Common myeloid progenitor, CD34-positive (primary cell): ENCODE data around the gene MCAM.
A peak's percentile ranks its signal among the peaks of the same experiment; 100 is the strongest.

Experiments
- CTCF ChIA-PET: fragments of 350-600 bp; sonication (Branson Sonifier 250); formaldehyde crosslinking; loops from one replicate; lab custom pipeline; 2021; ENCODE audit warnings: antibody characterized with exemption; lab: Charles Lee
- POLR2A ChIA-PET: fragments of 350-600 bp; sonication (Branson Sonifier 250); formaldehyde crosslinking; loops from one replicate; lab custom pipeline; 2021; ENCODE audit warnings: antibody characterized with exemption; lab: Charles Lee
- DNase-seq, 3 donors: peaks; one replicate each; pipeline versions ENCODE4 v3.0.0 to v3.0.0-alpha.2; 2013
- H3K27ac ChIP-seq, 2 experiments: 1 replicate in 1 of 2; 2 replicates in 1 of 2; pipeline ENCODE4 v1.7.0; 2013; ENCODE audit warnings: inconsistent platforms in 2 of 2, low read length in 2 of 2, mild to moderate bottlenecking in 2 of 2, low read depth in 1 of 2, moderate library complexity in 1 of 2; ENCODE audit not compliant: severe bottlenecking in 2 of 2, insufficient read depth in 1 of 2, poor library complexity in 1 of 2
- H3K27me3 ChIP-seq, 5 experiments: replicated peaks in 2 of 5; 1 replicate in 3 of 5; 2 replicates in 2 of 5; pipeline versions ENCODE4 v1.6.1 to v1.7.0; 2013; ENCODE audit warnings: low read length in 4 of 5, mild to moderate bottlenecking in 2 of 5, moderate library complexity in 2 of 5, inconsistent platforms in 1 of 5; ENCODE audit not compliant: insufficient read depth in 5 of 5, control insufficient read depth in 4 of 5
- H3K36me3 ChIP-seq, 4 experiments: 1 replicate in 2 of 4; 2 replicates in 2 of 4; pipeline versions ENCODE4 v1.6.1 to v1.7.0; 2013; ENCODE audit warnings: low read length in 3 of 4, control low read depth in 1 of 4, mild to moderate bottlenecking in 1 of 4; ENCODE audit not compliant: control insufficient read depth in 4 of 4, insufficient read depth in 4 of 4
- H3K4me1 ChIP-seq, 4 experiments: 1 replicate in 3 of 4; 2 replicates in 1 of 4; pipeline versions ENCODE4 v1.6.1 to v1.7.1; 2013; ENCODE audit warnings: low read length in 3 of 4, mild to moderate bottlenecking in 3 of 4, control low read depth in 1 of 4, inconsistent platforms in 1 of 4, moderate library complexity in 1 of 4; ENCODE audit not compliant: control insufficient read depth in 4 of 4, insufficient read depth in 4 of 4; ENCODE audit errors: control extremely low read depth in 1 of 4
- H3K4me3 ChIP-seq, 7 experiments: 1 replicate in 4 of 7; 2 replicates in 3 of 7; pipeline versions ENCODE4 v1.5.1 to v1.7.0; 2013; ENCODE audit warnings: mild to moderate bottlenecking in 7 of 7, low read length in 6 of 7, moderate library complexity in 6 of 7, inconsistent platforms in 2 of 7, low read depth in 2 of 7, control low read depth in 1 of 7; ENCODE audit not compliant: insufficient read depth in 4 of 7, control insufficient read depth in 1 of 7; ENCODE audit errors: extremely low read depth in 1 of 7
- H3K9me3 ChIP-seq, 5 experiments: 1 replicate in 4 of 5; 2 replicates in 1 of 5; pipeline versions ENCODE4 v1.6.1 to v1.7.1; 2013; ENCODE audit warnings: low read length in 4 of 5, mild to moderate bottlenecking in 2 of 5, inconsistent platforms in 1 of 5, low read depth in 1 of 5, moderate library complexity in 1 of 5; ENCODE audit not compliant: control insufficient read depth in 4 of 5, insufficient read depth in 2 of 5; ENCODE audit errors: control extremely low read depth in 1 of 5
- whole genome bisulfite sequencing: methylation state at CpG from one replicate; pipeline ENCODE4 v1.1.5; 2013; ENCODE audit not compliant: insufficient coverage; 5-methylcytosine and 5-hydroxymethylcytosine counted together

The MCAM gene

GRCh38 chr11:119341222-119342022 lies 24.5 kb upstream of the MCAM start:
- Histone ChIP-seq H3K9me3 (no peaks in the 10 kb centered on the region), H3K4me3 (peak overlapping the region in 1 of 7 experiments; percentile 12), H3K36me3 (peaks cover 0 to 9% (median 7%) of the 10 kb centered on the region in 4 experiments), H3K27me3 (peaks cover 0 to 53% (median 17%) of the 10 kb centered on the region in 5 experiments), H3K27ac (no peak overlapping the region), H3K4me1 (peaks cover 0 to 31% (median 28%) of the 10 kb centered on the region in 4 experiments)
- peak in 2 of 3 donors; percentile 35 to 48 for DNase-seq
- CTCF ChIA-PET = interaction anchor here (1.0 to 12.0 kb wide), 3 partner anchors 17 to 32 kb away, joined by 3 to 90 read pairs (median 62); no protein-coding TSS in a partner anchor
- WGBS = 20% methylated on average over 12 of the region's 16 CpGs
- POLR2A ChIA-PET = no interaction called here

DNA sequence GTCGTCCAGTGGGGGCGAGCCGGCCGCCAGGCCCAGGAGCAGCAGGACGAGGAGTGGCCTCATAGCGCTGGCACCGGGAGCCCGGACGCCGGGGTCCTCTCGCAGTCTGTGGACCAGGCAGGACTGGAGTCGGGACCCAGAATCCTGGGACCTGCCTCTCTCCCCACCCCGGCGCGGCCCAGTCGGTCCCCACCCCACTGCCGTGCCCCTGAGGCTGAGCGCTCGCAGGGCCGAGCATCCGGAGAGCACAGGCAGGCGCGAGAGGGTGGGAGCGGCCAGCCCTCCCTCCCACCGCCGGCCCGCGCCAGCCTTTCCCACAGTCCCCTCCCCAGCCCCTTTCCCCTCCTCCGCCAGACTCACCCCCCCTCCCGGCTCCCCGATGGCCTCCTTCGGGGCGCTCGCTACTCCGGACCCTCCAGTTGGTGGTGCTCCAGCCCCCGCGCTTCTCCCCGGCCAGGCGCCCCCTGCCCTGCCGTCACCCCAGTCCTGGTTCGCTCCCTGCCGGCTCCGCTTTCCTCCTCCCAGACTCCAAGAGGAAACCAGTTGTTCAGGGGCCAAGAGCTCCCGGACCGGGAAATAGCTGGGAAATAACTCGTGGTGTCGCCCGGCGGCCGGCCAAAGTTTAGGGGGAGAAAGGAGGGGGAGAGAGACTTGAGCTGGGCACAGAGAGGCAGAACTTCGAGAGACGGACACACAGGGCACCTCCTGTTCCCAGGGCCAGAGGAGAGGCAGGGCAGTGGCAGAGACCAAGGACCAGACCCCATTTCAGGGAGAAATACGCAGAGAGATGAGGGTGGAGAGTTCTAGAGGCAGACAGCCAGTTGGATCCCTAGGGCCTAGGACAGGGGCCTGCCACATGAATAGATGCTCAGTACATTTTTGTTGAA lies 23.6 kb upstream of the MCAM start, which contains the start of gene C1QTNF5:
Gene C1QTNF5 (minus strand): TSS at position 549 of the 887 bp plus-strand sequence. CDS start 486 bp downstream, at position 63.
- DNase-seq = no peak
- ChIA-PET POLR2A (no interaction called here), CTCF (interaction anchor here (0.6 to 12.0 kb wide), 8 partner anchors 11 to 325 kb away, joined by 3 to 90 read pairs (median 3); no protein-coding TSS in a partner anchor)
- H3K27ac ChIP-seq = no peak within 1 kb of the TSS
- H3K27me3 ChIP-seq = peaks cover 0 to 50% (median 17%) of the 10 kb centered on the region in 5 experiments
- H3K9me3 ChIP-seq = no peaks in the 10 kb centered on the region
- peaks cover 4 to 15% (median 10%) of the 10 kb centered on the region in 4 experiments for H3K36me3 ChIP-seq
- peak within 1 kb of the TSS in 6 of 7 experiments; percentile 19 to 64 (median 46) for H3K4me3 ChIP-seq
- peaks cover 0 to 34% (median 30%) of the 10 kb centered on the region in 4 experiments for H3K4me1 ChIP-seq
- WGBS = 6% methylated on average over 46 of the region's 53 CpGs

DNA sequence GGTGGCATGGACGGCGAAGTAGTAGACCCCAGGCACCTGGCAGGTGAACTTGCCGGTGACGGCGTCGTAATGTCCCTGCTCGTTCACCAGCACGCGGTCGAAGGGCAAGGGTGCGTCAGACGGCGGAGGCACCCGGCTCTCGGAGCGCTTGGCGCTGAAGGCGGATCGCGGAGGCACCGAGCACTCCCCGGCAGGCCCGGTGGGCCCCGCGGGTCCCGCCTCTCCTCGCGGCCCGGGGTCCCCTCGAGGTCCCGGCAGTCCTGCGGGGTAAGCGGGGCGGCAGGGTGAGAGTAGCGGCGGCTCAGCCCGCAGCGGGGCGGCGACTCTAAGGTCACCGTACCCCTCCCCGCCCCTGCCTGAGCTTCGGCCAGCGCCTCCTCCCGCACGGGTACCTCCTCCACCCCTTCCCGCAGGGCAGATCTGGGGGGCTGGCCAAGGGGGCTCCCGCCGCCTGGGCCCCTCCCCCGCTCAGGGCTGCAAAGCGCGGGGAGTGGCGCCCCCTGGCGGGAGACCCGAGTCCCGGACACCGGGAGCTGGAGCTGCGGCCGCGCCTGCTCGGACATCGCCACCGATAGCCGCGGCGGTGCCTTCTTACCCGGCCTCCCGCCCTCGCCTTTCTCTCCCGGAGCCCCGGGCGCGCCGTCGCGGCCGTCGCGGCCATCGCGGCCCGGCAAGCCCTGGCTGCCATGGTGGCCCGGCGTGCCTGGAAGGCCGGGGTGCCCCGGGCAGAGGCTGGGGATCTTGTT lies 22.8 kb upstream of the MCAM start:
- WGBS = 14% methylated on average over 79 of the region's 86 CpGs
- peak overlapping the region in 5 of 7 experiments; percentile 19 to 64 (median 55) for H3K4me3 ChIP-seq
- peaks cover 0 to 50% (median 15%) of the 10 kb centered on the region in 5 experiments for H3K27me3 ChIP-seq
- H3K9me3 ChIP-seq = no peaks in the 10 kb centered on the region
- H3K27ac ChIP-seq = no peak overlapping the region
- DNase-seq = peak in 2 of 3 donors; percentile 32 to 44
- H3K4me1 ChIP-seq = peaks cover 0 to 43% (median 38%) of the 10 kb centered on the region in 4 experiments
- peaks cover 4 to 15% (median 10%) of the 10 kb centered on the region in 4 experiments for H3K36me3 ChIP-seq
- CTCF ChIA-PET = interaction anchor here (0.6 to 12.0 kb wide), 9 partner anchors 12 to 324 kb away, joined by 3 to 90 read pairs (median 3); no protein-coding TSS in a partner anchor
- POLR2A ChIA-PET = no interaction called here

DNA sequence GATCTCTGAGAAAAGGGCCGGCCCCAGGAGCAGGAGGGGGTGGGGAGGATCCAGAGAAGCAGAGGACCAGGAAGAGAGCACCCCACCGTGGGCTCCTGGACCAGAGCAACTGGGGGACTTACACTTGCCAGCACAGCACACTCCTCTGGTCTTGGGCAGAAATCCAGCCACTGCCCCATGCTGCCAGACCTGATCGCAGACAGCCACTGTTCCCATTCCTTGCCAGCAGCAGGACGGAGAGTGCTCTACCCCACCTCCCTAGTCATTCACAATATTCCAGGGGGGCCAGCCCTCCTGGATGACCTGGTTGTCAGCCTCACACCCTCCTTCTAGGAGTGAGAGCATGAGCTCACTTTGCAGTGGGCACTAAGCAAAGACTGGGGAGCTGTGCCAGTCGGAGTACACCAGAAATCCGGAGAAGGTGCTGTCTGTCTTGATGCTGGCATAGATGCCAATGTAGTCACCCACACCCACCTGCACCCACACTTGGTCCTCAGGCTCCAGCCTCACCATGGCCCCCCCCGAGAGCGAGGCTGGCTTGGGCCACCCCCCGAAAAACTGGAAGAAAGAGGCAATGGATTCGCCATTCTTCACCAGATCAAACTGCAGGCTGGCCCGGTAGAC lies 22.1 kb upstream of the MCAM start:
- peak overlapping the region in 1 of 7 experiments; percentile 13 for H3K4me3 ChIP-seq
- 62% methylated on average over 6 of the region's 11 CpGs for WGBS

GRCh38 chr11:119338318-119338890 lies 21.5 kb upstream of the MCAM start:
- peaks cover 4 to 15% (median 10%) of the 10 kb centered on the region in 4 experiments for H3K36me3 ChIP-seq
- no peak overlapping the region for H3K27ac ChIP-seq
- no peak overlapping the region for H3K4me3 ChIP-seq
- H3K27me3 ChIP-seq = peaks cover 0 to 50% (median 15%) of the 10 kb centered on the region in 5 experiments
- peaks cover 0 to 49% (median 44%) of the 10 kb centered on the region in 4 experiments for H3K4me1 ChIP-seq
- no peaks in the 10 kb centered on the region for H3K9me3 ChIP-seq
- POLR2A ChIA-PET = no interaction called here
- WGBS = 26% methylated on average over 10 of the region's 17 CpGs
- CTCF ChIA-PET = interaction anchor here (0.7 to 12.0 kb wide), 13 partner anchors 12 to 186 kb away, joined by 3 to 90 read pairs (median 5); no protein-coding TSS in a partner anchor
- peak; percentile 61 to 78 (median 69) for DNase-seq

More for the DNA sequence above, 22.1 kb upstream of the MCAM start:
- POLR2A ChIA-PET = no interaction called here
- peaks cover 0 to 45% (median 40%) of the 10 kb centered on the region in 4 experiments for H3K4me1 ChIP-seq
- H3K27ac ChIP-seq = no peak overlapping the region
- DNase-seq = no peak
- no peaks in the 10 kb centered on the region for H3K9me3 ChIP-seq
- H3K36me3 ChIP-seq = peaks cover 4 to 15% (median 10%) of the 10 kb centered on the region in 4 experiments
- CTCF ChIA-PET = interaction anchor here (0.8 to 12.0 kb wide), 11 partner anchors 13 to 324 kb away, joined by 3 to 90 read pairs (median 4); no protein-coding TSS in a partner anchor
- H3K27me3 ChIP-seq = peaks cover 0 to 50% (median 15%) of the 10 kb centered on the region in 5 experiments
